Esophagus muscularis mucosa (tissue), 4 donors: ENCODE measurements around the gene SLC6A9. TPM values are rescaled to one million over a fixed set of nuclear protein-coding genes. Genes with fewer than 3 reads are reported as not detected.

Experiments used
- DNase-seq: peaks from one replicate; pipeline ENCODE4 v3.0.0-alpha.2; 2017; ENCODE audit errors: extremely low spot score
- H3K27ac ChIP-seq, 4 donors: fragments of 200-600 bp; sonication (generic); replicated peaks in 1 of 4; 1 replicate in 3 of 4; 2 replicates in 1 of 4; pipeline ENCODE4 v1.5.1; 2016 to 2019; ENCODE audit warnings: mild to moderate bottlenecking in 1 of 4
- H3K27me3 ChIP-seq, 4 donors: fragments of 200-600 bp; sonication (generic); one replicate each; pipeline versions ENCODE4 v1.5.1 to v1.6.0; 2016 to 2019
- H3K36me3 ChIP-seq, 4 donors: fragments of 200-600 bp; sonication (generic); one replicate each; pipeline ENCODE4 v1.5.1; 2016 to 2019
- H3K4me1 ChIP-seq, 4 donors: fragments of 200-600 bp; sonication (generic); one replicate each; pipeline ENCODE4 v1.5.1; 2016 to 2019
- H3K4me3 ChIP-seq, 4 donors: fragments of 200-600 bp; sonication (generic); 1 replicate in 2 of 4; 2 replicates in 2 of 4; pipeline ENCODE4 v1.5.1; 2016 to 2019; ENCODE audit warnings: mild to moderate bottlenecking in 4 of 4, moderate library complexity in 1 of 4
- H3K9me3 ChIP-seq, 4 donors: fragments of 200-600 bp; sonication (generic); 1 replicate in 3 of 4; 2 replicates in 1 of 4; pipeline ENCODE4 v1.5.1; 2016 to 2019
- CTCF ChIP-seq, 3 experiments: fragments of 200-600 bp in 2 of 3; fragments of 450-650 bp in 1 of 3; sonication (generic) in 2 of 3; IDR thresholded peaks; one replicate each; pipeline ENCODE4 v1.5.1; 2017 to 2019; ENCODE audit warnings: antibody characterized with exemption in 3 of 3, mild to moderate bottlenecking in 2 of 3, moderate library complexity in 1 of 3
- EP300 ChIP-seq: sonication (generic); formaldehyde crosslinking; IDR thresholded peaks from one replicate; pipeline ENCODE4 v1.6.1; 2017; ENCODE audit warnings: antibody characterized with exemption
- POLR2A ChIP-seq: fragments of 450-650 bp; IDR thresholded peaks from one replicate; pipeline ENCODE4 v1.6.1; 2017; ENCODE audit warnings: antibody characterized with exemption, moderate library complexity, mild to moderate bottlenecking, low read depth
- POLR2AphosphoS5 ChIP-seq, 2 donors: sonication (generic); formaldehyde crosslinking; IDR thresholded peaks; one replicate each; pipeline ENCODE4 v1.6.1; 2017; ENCODE audit warnings: antibody characterized with exemption in 2 of 2
- WGBS: methylation state at CpG from one replicate; pipeline ENCODE4 v1.1.5; 2018; 5-methylcytosine and 5-hydroxymethylcytosine counted together
- intact Hi-C: fragments of 100-400 bp; cut with DNase I; formaldehyde crosslinking; loops from one replicate; pipeline ENCODE4 v1.15.1; 2023
- total RNA-seq, 4 donors: library from RNA; depleted of rRNA; stranded (reverse); fragments of >200 nt; gene quantifications; one replicate each; pipeline versions ENCODE4 v1.1.0 to v1.2.1, GENCODE V29; 2016

The SLC6A9 gene
- total RNA-seq, 4 donors from 2014 or later, result 5.2 to 17.9 (median 7.8) TPM

DNA sequence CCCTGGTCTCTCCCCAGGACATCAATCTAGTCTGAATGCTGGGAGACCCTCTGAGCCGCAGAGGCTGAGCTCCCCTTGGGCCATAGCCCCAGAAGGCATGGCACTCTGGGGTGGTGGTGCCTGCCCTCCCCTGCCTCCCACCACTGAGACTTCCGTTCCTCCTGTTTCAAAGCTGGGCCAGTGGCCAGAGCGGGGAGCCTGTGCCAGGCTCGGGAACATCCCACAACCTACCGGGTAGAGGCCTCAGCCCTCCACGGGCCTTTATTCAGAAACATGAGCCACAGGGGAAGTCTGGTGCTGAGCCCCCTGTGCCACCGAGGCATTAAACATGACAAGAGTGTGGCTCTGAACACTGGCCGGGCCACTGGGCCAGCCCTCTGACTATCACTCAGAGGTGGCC is 31.8 kb downstream of the SLC6A9 start:
- no peak overlapping the region for H3K27ac ChIP-seq
- H3K4me1 ChIP-seq, result peaks cover 0 to 15% (median 6%) of the 10 kb centered on the region in 4 donors
- H3K36me3 ChIP-seq, result peaks cover 0 to 59% (median 17%) of the 10 kb centered on the region in 4 donors
- no peaks in the 10 kb centered on the region for H3K9me3 ChIP-seq
- intact Hi-C loops, result no loop called here
- 82% methylated on average over 7 of the region's 8 CpGs for WGBS
- H3K27me3 ChIP-seq, result no peaks in the 10 kb centered on the region
- DNase-seq, result no peak
- no peak overlapping the region for H3K4me3 ChIP-seq
- no peak for TF ChIP-seq POLR2AphosphoS5 (IDR thresholded peaks at IDR 0.05)

DNA sequence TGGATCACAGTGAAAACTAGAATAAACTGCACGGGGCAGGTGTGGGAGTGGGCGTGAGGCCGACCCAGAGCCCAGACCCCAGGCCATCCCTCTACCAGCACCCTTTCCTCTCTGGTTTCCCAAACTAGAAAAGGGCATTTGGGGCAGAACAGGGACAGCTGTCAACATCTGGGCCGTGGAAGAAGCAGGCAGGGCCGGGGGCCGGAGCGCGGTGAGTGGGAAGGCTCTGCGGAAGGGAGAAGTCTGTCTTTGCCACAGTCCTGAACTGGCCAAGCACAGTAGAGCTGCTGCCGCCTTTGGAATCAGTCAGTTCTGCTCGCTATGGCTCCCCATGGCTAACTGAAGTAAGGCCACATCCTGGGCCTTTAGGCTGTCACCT is 33.3 kb downstream of the SLC6A9 start:
- H3K27ac ChIP-seq, result no peak overlapping the region
- no peak for DNase-seq
- H3K4me1 ChIP-seq, result peaks cover 0 to 15% (median 6%) of the 10 kb centered on the region in 4 donors
- 90% methylated on average over 11 of the region's 11 CpGs for WGBS
- peaks cover 0 to 57% (median 17%) of the 10 kb centered on the region in 4 donors for H3K36me3 ChIP-seq
- no peak overlapping the region for H3K4me3 ChIP-seq
- intact Hi-C loops, result no loop called here
- H3K27me3 ChIP-seq, result no peaks in the 10 kb centered on the region
- TF ChIP-seq CTCF (IDR thresholded peaks at IDR 0.05) (no peak), POLR2AphosphoS5 (IDR thresholded peaks at IDR 0.05) (no peak), POLR2A (no peak), EP300 (no peak)
- H3K9me3 ChIP-seq, result no peaks in the 10 kb centered on the region

DNA sequence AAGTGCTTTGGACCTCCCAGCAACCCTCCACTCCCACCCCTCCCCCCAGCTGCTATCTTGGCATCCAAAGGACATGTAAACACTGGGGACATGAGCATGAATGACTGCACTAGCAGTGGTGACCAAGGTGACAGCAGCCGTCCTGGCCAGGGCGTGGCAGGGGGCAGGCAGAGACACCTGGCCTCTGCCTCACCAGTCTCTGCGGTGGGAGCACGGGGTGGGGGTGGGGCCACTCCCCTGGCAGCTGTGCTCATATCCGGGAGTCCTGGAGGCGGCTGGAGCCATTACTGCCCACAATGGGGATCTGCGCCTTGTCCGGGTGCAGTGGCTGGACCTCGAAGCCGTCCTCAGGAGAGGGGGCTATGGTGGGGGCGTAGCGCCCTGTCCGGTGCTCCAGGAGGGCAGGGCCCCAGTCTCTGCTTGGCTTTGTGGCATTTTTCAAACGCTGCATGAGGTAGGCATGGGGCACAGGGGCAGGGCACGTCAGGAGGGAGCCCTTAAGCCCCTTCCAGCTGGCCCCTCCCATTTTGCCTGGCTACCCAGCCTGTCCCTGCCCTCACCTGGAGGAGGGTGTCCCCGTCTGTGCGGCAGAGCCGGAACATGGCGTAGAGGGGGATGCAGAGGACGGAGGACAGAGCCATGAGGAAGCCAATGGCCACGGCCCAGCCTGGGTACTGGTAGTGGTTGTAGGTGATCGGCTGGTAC is 33.8 kb downstream of the SLC6A9 start:
- TF ChIP-seq EP300, result no peak
- TF ChIP-seq CTCF (IDR thresholded peaks at IDR 0.05), result no peak
- TF ChIP-seq POLR2AphosphoS5 (IDR thresholded peaks at IDR 0.05), result no peak
- TF ChIP-seq POLR2A, result no peak
- WGBS, result 92% methylated on average over 16 of the region's 22 CpGs
- DNase-seq, result no peak
- H3K27me3 ChIP-seq, result no peaks in the 10 kb centered on the region
- intact Hi-C loops, result no loop called here
- no peak overlapping the region for H3K4me3 ChIP-seq
- no peak overlapping the region for H3K27ac ChIP-seq
- peaks cover 0 to 51% (median 14%) of the 10 kb centered on the region in 4 donors for H3K36me3 ChIP-seq
- no peaks in the 10 kb centered on the region for H3K9me3 ChIP-seq
- peaks cover 0 to 15% (median 8%) of the 10 kb centered on the region in 4 donors for H3K4me1 ChIP-seq

GRCh38 chr1:43996733-43997115 is 34.5 kb downstream of the SLC6A9 start:
- H3K27ac ChIP-seq, result no peak overlapping the region
- no peaks in the 10 kb centered on the region for H3K9me3 ChIP-seq
- H3K27me3 ChIP-seq, result no peaks in the 10 kb centered on the region
- WGBS, result 87% methylated on average over 6 of the region's 6 CpGs
- TF ChIP-seq POLR2AphosphoS5 (IDR thresholded peaks at IDR 0.05), result no peak
- TF ChIP-seq POLR2A, result no peak
- no peak for TF ChIP-seq CTCF (IDR thresholded peaks at IDR 0.05)
- TF ChIP-seq EP300, result no peak
- intact Hi-C loops, result no loop called here
- no peak overlapping the region for H3K4me3 ChIP-seq
- no peak for DNase-seq
- H3K36me3 ChIP-seq, result peaks cover 0 to 44% (median 11%) of the 10 kb centered on the region in 4 donors
- H3K4me1 ChIP-seq, result peaks cover 5 to 21% (median 15%) of the 10 kb centered on the region in 4 donors

DNA sequence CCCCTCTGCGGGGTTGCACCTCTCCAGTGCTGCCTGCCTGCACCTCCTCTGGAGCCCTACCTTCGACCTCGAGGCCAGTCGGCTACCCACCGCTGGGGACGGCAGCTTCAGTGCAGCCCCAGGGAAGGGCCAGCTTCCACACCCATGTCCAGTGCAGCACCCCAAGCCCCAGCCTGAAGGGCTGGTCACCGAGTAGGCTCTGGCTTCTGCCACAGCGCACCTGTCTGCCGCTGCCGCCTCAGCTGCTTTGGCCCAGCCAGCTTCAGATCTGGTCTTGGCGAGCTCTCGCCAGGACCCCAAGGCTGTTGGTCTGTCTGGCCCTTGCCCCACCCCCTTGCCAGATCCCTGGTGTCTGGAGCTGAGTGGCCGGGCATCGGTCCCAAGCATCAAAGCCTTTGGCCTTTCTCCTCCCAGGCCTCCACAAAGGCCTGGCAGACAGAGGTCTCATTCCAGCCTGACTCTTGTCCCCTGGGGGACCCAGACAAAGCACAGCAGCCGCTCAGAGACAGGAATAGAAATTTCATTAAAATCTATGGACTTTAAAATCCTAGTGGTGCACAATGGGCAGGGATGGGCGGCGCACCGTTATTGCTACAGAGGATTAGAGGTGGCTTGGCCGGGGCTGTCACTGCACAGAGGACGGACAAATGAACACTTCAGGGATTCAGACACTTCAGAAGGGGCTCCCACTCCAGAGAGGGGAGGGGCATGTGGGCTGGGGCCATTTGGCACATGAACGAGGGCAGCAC is 35.1 kb downstream of the SLC6A9 start:
- no peak for TF ChIP-seq POLR2AphosphoS5 (IDR thresholded peaks at IDR 0.05)
- no peak for TF ChIP-seq EP300
- no peak for TF ChIP-seq POLR2A
- TF ChIP-seq CTCF (IDR thresholded peaks at IDR 0.05), result no peak
- no peaks in the 10 kb centered on the region for H3K9me3 ChIP-seq
- DNase-seq, result no peak
- peaks cover 8 to 23% (median 18%) of the 10 kb centered on the region in 4 donors for H3K4me1 ChIP-seq
- no peak overlapping the region for H3K27ac ChIP-seq
- 86% methylated on average over 14 of the region's 21 CpGs for WGBS
- no peaks in the 10 kb centered on the region for H3K27me3 ChIP-seq
- intact Hi-C loops, result no loop called here
- H3K36me3 ChIP-seq, result peaks cover 0 to 38% (median 8%) of the 10 kb centered on the region in 4 donors
- no peak overlapping the region for H3K4me3 ChIP-seq
